RWPE2 (cell line): ENCODE results near the gene TEKT3.

Source experiments
- ATAC-seq: fragments of 200-7000 bp; cut with Tn5 transposase; 3 replicates; pipeline ENCODE4 v1.9.1; 2021; ENCODE audit warnings: low read depth
- DNase-seq: peaks from one replicate; pipeline ENCODE4 v3.0.0-alpha.2; 2020; ENCODE audit warnings: low spot score
- H3K27ac ChIP-seq: fragments of 450-650 bp; 2 replicates; pipeline ENCODE4 v1.5.1; 2017; ENCODE audit warnings: mild to moderate bottlenecking; ENCODE audit not compliant: poor library complexity, severe bottlenecking
- H3K27me3 ChIP-seq: fragments of 250-450 bp; sonication (Bioruptor Pico); 2 replicates; pipeline ENCODE4 v1.5.1; 2021; ENCODE audit warnings: mild to moderate bottlenecking, moderate library complexity; ENCODE audit not compliant: insufficient read depth, poor library complexity, severe bottlenecking
- H3K36me3 ChIP-seq: fragments of 250-450 bp; sonication (Bioruptor Pico); 2 replicates; pipeline ENCODE4 v1.5.1; 2020; ENCODE audit warnings: low read depth, mild to moderate bottlenecking, moderate library complexity
- H3K4me1 ChIP-seq: fragments of 250-450 bp; sonication (Bioruptor Pico); 2 replicates; pipeline ENCODE4 v1.5.1; 2021; ENCODE audit warnings: mild to moderate bottlenecking, moderate library complexity; ENCODE audit not compliant: insufficient read depth, poor library complexity, severe bottlenecking
- H3K4me3 ChIP-seq: fragments of 250-450 bp; sonication (Bioruptor Pico); 2 replicates; pipeline ENCODE4 v1.5.1; 2021; ENCODE audit warnings: mild to moderate bottlenecking, moderate library complexity; ENCODE audit not compliant: severe bottlenecking
- H3K9me3 ChIP-seq: fragments of 250-450 bp; sonication (Bioruptor Pico); 2 replicates; pipeline ENCODE4 v1.5.1; 2021; ENCODE audit warnings: mild to moderate bottlenecking, moderate library complexity; ENCODE audit not compliant: severe bottlenecking
- CTCF ChIP-seq: fragments of 450-650 bp; IDR thresholded peaks from one replicate; pipeline ENCODE4 v1.5.1; 2017; ENCODE audit warnings: mild to moderate bottlenecking, moderate library complexity; ENCODE audit not compliant: poor library complexity, severe bottlenecking

Gene TEKT3

GRCh38 chr17:15319452-15320010 is 21.9 kb downstream of the TEKT3 start:
- no peak for TF ChIP-seq CTCF
- ATAC-seq: no peak
- H3K4me1 ChIP-seq: no peaks in the 10 kb centered on the region
- H3K27me3 ChIP-seq: peaks cover 12% of the 10 kb centered on the region
- DNase-seq: no peak
- H3K27ac ChIP-seq: no peak overlapping the region
- H3K36me3 ChIP-seq: no peaks in the 10 kb centered on the region
- H3K9me3 ChIP-seq: no peaks in the 10 kb centered on the region
- H3K4me3 ChIP-seq: no peak overlapping the region

- Histone ChIP-seq H3K4me1 (no peaks in the 10 kb centered on the region), H3K9me3 (no peaks in the 10 kb centered on the region), H3K27me3 (peaks cover 28% of the 10 kb centered on the region), H3K27ac (no peak overlapping the region), H3K36me3 (no peaks in the 10 kb centered on the region), H3K4me3 (no peak overlapping the region)
- ATAC-seq: no peak
- no peak for DNase-seq
- TF ChIP-seq CTCF: no peak
Observed at GRCh38 chr17:15311996-15312395, 29.4 kb downstream of the TEKT3 start.

- H3K4me3 ChIP-seq: no peak overlapping the region
- no peak for TF ChIP-seq CTCF
- no peak for ATAC-seq
- H3K36me3 ChIP-seq: no peaks in the 10 kb centered on the region
- no peak for DNase-seq
- H3K27me3 ChIP-seq: peaks cover 25% of the 10 kb centered on the region
- no peaks in the 10 kb centered on the region for H3K9me3 ChIP-seq
- no peak overlapping the region for H3K27ac ChIP-seq
- H3K4me1 ChIP-seq: no peaks in the 10 kb centered on the region
Observed at GRCh38 chr17:15309793-15310192, 31.6 kb downstream of the TEKT3 start.

GRCh38 chr17:15309236-15309635 is 32.2 kb downstream of the TEKT3 start:
- no peaks in the 10 kb centered on the region for H3K9me3 ChIP-seq
- TF ChIP-seq CTCF: no peak
- peaks cover 20% of the 10 kb centered on the region for H3K27me3 ChIP-seq
- H3K4me3 ChIP-seq: no peak overlapping the region
- H3K36me3 ChIP-seq: no peaks in the 10 kb centered on the region
- ATAC-seq (no peak), DNase-seq (no peak)
- no peak overlapping the region for H3K27ac ChIP-seq
- no peaks in the 10 kb centered on the region for H3K4me1 ChIP-seq

- Histone ChIP-seq H3K9me3 (no peaks in the 10 kb centered on the region), H3K4me1 (no peaks in the 10 kb centered on the region), H3K27ac (no peak overlapping the region), H3K27me3 (peaks cover 18% of the 10 kb centered on the region), H3K36me3 (no peaks in the 10 kb centered on the region), H3K4me3 (no peak overlapping the region)
- ATAC-seq (no peak), DNase-seq (no peak)
- TF ChIP-seq CTCF: no peak
Observed at GRCh38 chr17:15308758-15309157, 32.6 kb downstream of the TEKT3 start.
